A549 (cell line): ENCODE data around the gene PPIG.

ENCODE experiments used
- BHLHE40 ChIP-seq: IDR thresholded peaks from 2 replicates; pipeline ENCODE4 v1.6.1; 2012; ENCODE audit warnings: low read depth, low read length, inconsistent platforms
- CHD2 ChIP-seq: fragments of 150-350 bp; IDR thresholded peaks from 2 replicates; pipeline ENCODE4 v1.6.1; 2014; ENCODE audit warnings: low read length; ENCODE audit not compliant: partially characterized antibody
- CHD4 ChIP-seq: fragments of 200-600 bp; sonication (generic); IDR thresholded peaks from 2 replicates; pipeline ENCODE4 v1.6.1; 2016; ENCODE audit warnings: antibody characterized with exemption, mild to moderate bottlenecking, borderline replicate concordance
- CTCF ChIP-seq: fragments of >200 bp; sonication (Bioruptor Twin); formaldehyde crosslinking; IDR thresholded peaks from 3 replicates; pipeline ENCODE4 v1.5.1; 2016
- KDM5A ChIP-seq: fragments of 200-600 bp; sonication (generic); IDR thresholded peaks from 2 replicates; pipeline ENCODE4 v1.6.1; 2016; ENCODE audit warnings: antibody characterized with exemption, mild to moderate bottlenecking
- MAX ChIP-seq: IDR thresholded peaks from 2 replicates; pipeline ENCODE4 v1.6.1; 2012
- POLR2A ChIP-seq: IDR thresholded peaks from 2 replicates; pipeline ENCODE4 v1.6.1; 2012; ENCODE audit warnings: mild to moderate bottlenecking, low read length
- TF ChIP-seq, protein P1 (sequence below): fragments of >200 bp; sonication (Bioruptor Twin); formaldehyde crosslinking; IDR thresholded peaks from 2 replicates; pipeline ENCODE4 v1.6.1; 2016

- TF ChIP-seq CHD4 (no peak), CHD2 (no peak), POLR2A (no peak), MAX (no peak), BHLHE40 (no peak), CTCF (no peak), KDM5A (no peak)
- TF ChIP-seq, protein P1, sequence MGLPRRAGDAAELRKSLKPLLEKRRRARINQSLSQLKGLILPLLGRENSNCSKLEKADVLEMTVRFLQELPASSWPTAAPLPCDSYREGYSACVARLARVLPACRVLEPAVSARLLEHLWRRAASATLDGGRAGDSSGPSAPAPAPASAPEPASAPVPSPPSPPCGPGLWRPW: no peak
These were observed 29.7 kb downstream of the PPIG start for GRCh38 chr2:169613876-169614275.
